Panc1 (cell line): Measurements from ENCODE around the gene MAP7D3. TPM values are rescaled to one million over a fixed set of nuclear protein-coding genes. Genes with fewer than 3 reads are reported as not detected.

Experiments used
- ATAC-seq: fragments of 200-7000 bp; cut with Tn5 transposase; 2 replicates; pipeline ENCODE4 v1.9.1; 2020; ENCODE audit warnings: mild to moderate bottlenecking, moderate library complexity
- BruUV-seq: library from RNA; stranded (reverse); fragments of 400-500 nt; replicated peaks from 2 replicates; lab custom pipeline; 2021; lab: Mats Ljungman, UMichigan
- CTCF ChIA-PET: fragments of 300-600 bp; sonication (Branson Sonifier 250); formaldehyde crosslinking; loops from one replicate; lab custom pipeline; 2022; ENCODE audit warnings: antibody characterized with exemption; lab: Charles Lee
- POLR2A ChIA-PET: fragments of 300-600 bp; sonication (Branson Sonifier 250); formaldehyde crosslinking; loops from one replicate; lab custom pipeline; 2022; ENCODE audit warnings: antibody characterized with exemption; lab: Charles Lee
- DNase-seq: peaks from one replicate; pipeline ENCODE4 v3.0.0-alpha.2; 2010; ENCODE audit warnings: low read depth, low spot score
- H3K27ac ChIP-seq: 2 replicates; pipeline ENCODE4 v1.5.1; 2011; ENCODE audit warnings: mild to moderate bottlenecking, low read length, inconsistent platforms
- H3K27me3 ChIP-seq: fragments of 200-500 bp; sonication (Bioruptor generic); 2 replicates; pipeline ENCODE4 v1.6.0; 2014; ENCODE audit warnings: low read length, inconsistent platforms; ENCODE audit not compliant: control insufficient read depth, insufficient read depth
- H3K36me3 ChIP-seq: fragments of 200-500 bp; sonication (Bioruptor generic); 2 replicates; pipeline ENCODE4 v1.5.1; 2014; ENCODE audit warnings: inconsistent platforms, mild to moderate bottlenecking, low read length, moderate library complexity; ENCODE audit not compliant: control insufficient read depth, insufficient read depth
- H3K4me1 ChIP-seq: 2 replicates; pipeline ENCODE4 v1.5.1; 2011; ENCODE audit warnings: inconsistent platforms, mild to moderate bottlenecking, low read length, moderate library complexity; ENCODE audit not compliant: control insufficient read depth, insufficient read depth
- H3K4me3 ChIP-seq, 2 experiments: 2 replicates each; pipeline ENCODE4 v1.5.1; 2011 to 2012; ENCODE audit warnings: low read depth in 2 of 2, low read length in 2 of 2, mild to moderate bottlenecking in 2 of 2, inconsistent platforms in 1 of 2, moderate library complexity in 1 of 2
- H3K9me3 ChIP-seq: fragments of 200-500 bp; sonication (Bioruptor generic); 2 replicates; pipeline ENCODE4 v1.5.1; 2014; ENCODE audit warnings: low read depth, mild to moderate bottlenecking, inconsistent platforms, low read length, moderate library complexity; ENCODE audit not compliant: control insufficient read depth, insufficient read depth
- POLR2AphosphoS5 ChIP-seq: IDR thresholded peaks from 2 replicates; pipeline ENCODE4 v1.6.1; 2012; ENCODE audit warnings: mild to moderate bottlenecking, low read depth, low read length, moderate library complexity
- SIN3A ChIP-seq: IDR thresholded peaks from 2 replicates; pipeline ENCODE4 v1.6.1; 2012; ENCODE audit warnings: low read depth, mild to moderate bottlenecking, low read length, moderate library complexity, borderline replicate concordance; ENCODE audit not compliant: insufficient read depth
- TCF7L2 ChIP-seq: IDR thresholded peaks from 2 replicates; pipeline ENCODE4 v1.6.1; 2011; ENCODE audit warnings: mild to moderate bottlenecking, low read depth, low read length, inconsistent platforms
- in situ Hi-C: cut with HindIII; loops from 2 replicates; pipeline ENCODE4 v1.10.0; 2016; ENCODE audit warnings: low sequenced_read_pairs, low pct_unique_long_range_greater_than_20kb
- intact Hi-C: fragments of 100-400 bp; cut with micrococcal nuclease; formaldehyde crosslinking; loops from one replicate; pipeline ENCODE4 v1.10.0; 2022; ENCODE audit not compliant: unreplicated experiment
- total RNA-seq: library from RNA; stranded (reverse); gene quantifications from one replicate; pipeline ENCODE4 v1.2.1, GENCODE V29; 2021; ENCODE audit not compliant: unreplicated experiment
- TF ChIP-seq, protein P1 (sequence below), 2 experiments: IDR thresholded peaks; 2 replicates each; pipeline ENCODE4 v1.6.1; 2011 to 2012; ENCODE audit warnings: low read depth in 2 of 2, control low read depth in 1 of 2, low read length in 1 of 2, mild to moderate bottlenecking in 1 of 2, moderate library complexity in 1 of 2; ENCODE audit not compliant: insufficient read depth in 1 of 2
- TF ChIP-seq, protein P2 (sequence below): fragments of 450-650 bp; IDR thresholded peaks from 2 replicates; pipeline ENCODE4 v1.5.1; 2017; ENCODE audit warnings: mild to moderate bottlenecking

Gene MAP7D3
- total RNA-seq, 1 experiment from 2014 or later = 23.3 TPM

DNA sequence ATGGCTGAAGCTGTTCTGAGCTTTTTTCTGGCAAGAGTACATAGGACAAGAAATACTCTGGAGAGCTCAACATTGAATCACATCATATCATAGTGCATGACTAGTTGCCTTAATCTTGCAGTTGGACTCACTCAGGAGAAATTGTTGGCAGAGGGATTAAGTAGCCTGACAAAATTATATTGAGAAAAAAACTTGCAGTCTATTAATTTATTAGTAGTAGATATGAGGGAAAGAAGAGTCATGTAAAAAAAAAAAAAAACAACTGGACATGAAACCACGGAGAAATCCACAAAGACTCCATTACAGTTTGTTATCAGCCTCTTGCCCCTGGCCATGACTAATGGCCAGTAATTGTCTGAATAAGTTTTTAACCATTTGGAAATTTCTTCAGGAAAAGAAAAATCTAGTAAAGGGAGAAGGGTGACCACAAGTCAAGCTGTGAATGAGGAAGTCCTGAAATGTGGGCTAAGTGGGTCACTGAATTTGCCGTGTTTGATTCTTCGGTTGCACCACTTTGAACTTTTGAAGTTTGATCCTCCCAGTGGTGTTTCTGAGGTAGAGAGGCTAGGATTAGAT lies 58.3 kb downstream of the MAP7D3 start:
- CTCF ChIA-PET = no interaction called here
- H3K27me3 ChIP-seq = no peaks in the 10 kb centered on the region; the same call in 1 of the 2 replicates
- H3K4me1 ChIP-seq = no peaks in the 10 kb centered on the region
- no peak for DNase-seq
- BruUV-seq = no TSS peak
- intact Hi-C loops = no loop called here
- no peaks in the 10 kb centered on the region for H3K9me3 ChIP-seq
- POLR2A ChIA-PET = no interaction called here
- no peak overlapping the region for H3K27ac ChIP-seq
- in situ Hi-C loops = no loop called here
- no peaks in the 10 kb centered on the region; the same call in 1 of the 2 replicates for H3K36me3 ChIP-seq
- TF ChIP-seq TCF7L2 (no peak), POLR2AphosphoS5 (no peak), SIN3A (no peak)
- TF ChIP-seq, protein P1, sequence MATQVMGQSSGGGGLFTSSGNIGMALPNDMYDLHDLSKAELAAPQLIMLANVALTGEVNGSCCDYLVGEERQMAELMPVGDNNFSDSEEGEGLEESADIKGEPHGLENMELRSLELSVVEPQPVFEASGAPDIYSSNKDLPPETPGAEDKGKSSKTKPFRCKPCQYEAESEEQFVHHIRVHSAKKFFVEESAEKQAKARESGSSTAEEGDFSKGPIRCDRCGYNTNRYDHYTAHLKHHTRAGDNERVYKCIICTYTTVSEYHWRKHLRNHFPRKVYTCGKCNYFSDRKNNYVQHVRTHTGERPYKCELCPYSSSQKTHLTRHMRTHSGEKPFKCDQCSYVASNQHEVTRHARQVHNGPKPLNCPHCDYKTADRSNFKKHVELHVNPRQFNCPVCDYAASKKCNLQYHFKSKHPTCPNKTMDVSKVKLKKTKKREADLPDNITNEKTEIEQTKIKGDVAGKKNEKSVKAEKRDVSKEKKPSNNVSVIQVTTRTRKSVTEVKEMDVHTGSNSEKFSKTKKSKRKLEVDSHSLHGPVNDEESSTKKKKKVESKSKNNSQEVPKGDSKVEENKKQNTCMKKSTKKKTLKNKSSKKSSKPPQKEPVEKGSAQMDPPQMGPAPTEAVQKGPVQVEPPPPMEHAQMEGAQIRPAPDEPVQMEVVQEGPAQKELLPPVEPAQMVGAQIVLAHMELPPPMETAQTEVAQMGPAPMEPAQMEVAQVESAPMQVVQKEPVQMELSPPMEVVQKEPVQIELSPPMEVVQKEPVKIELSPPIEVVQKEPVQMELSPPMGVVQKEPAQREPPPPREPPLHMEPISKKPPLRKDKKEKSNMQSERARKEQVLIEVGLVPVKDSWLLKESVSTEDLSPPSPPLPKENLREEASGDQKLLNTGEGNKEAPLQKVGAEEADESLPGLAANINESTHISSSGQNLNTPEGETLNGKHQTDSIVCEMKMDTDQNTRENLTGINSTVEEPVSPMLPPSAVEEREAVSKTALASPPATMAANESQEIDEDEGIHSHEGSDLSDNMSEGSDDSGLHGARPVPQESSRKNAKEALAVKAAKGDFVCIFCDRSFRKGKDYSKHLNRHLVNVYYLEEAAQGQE (IDR thresholded peaks at IDR 0.05; ENCODE audit: insufficient read depth in 1 of 2, low read depth in 2 of 2, low read length in 1 of 2) = no peak
- TF ChIP-seq, protein P2, sequence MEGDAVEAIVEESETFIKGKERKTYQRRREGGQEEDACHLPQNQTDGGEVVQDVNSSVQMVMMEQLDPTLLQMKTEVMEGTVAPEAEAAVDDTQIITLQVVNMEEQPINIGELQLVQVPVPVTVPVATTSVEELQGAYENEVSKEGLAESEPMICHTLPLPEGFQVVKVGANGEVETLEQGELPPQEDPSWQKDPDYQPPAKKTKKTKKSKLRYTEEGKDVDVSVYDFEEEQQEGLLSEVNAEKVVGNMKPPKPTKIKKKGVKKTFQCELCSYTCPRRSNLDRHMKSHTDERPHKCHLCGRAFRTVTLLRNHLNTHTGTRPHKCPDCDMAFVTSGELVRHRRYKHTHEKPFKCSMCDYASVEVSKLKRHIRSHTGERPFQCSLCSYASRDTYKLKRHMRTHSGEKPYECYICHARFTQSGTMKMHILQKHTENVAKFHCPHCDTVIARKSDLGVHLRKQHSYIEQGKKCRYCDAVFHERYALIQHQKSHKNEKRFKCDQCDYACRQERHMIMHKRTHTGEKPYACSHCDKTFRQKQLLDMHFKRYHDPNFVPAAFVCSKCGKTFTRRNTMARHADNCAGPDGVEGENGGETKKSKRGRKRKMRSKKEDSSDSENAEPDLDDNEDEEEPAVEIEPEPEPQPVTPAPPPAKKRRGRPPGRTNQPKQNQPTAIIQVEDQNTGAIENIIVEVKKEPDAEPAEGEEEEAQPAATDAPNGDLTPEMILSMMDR = no peak
- no peak for ATAC-seq
- H3K4me3 ChIP-seq = no peak overlapping the region

DNA sequence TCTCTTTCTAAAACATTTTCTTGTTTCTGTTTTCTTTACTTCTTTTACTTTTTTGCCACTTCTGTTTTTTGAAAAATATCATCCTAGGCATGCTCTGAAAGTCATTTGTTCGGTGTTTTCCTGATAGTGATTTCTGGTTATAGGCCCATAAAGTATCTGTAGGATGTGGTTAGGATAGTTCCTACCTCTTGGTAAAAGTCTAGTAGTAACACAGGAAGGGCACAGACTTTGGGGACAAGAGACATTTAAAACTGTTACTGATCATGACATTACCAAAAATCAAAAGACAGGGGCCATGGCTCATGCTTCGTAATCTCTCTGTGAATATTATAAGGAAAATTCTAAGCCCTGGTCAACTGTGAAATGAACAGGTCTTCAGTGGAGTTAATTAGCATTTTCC lies 59.1 kb downstream of the MAP7D3 start:
- BruUV-seq = no TSS peak
- intact Hi-C loops (no loop called here), in situ Hi-C loops (no loop called here)
- ChIA-PET CTCF (no interaction called here), POLR2A (interaction anchor here (0.6 kb wide), 1 partner anchor 160 kb away, joined by 4 read pairs; no protein-coding TSS in a partner anchor)
- H3K36me3 ChIP-seq = no peaks in the 10 kb centered on the region; the same call in 1 of the 2 replicates
- TF ChIP-seq TCF7L2 = no peak
- no peak for TF ChIP-seq POLR2AphosphoS5
- TF ChIP-seq, protein P1 (IDR thresholded peaks at IDR 0.05; ENCODE audit: insufficient read depth in 1 of 2, low read depth in 2 of 2, low read length in 1 of 2) = no peak
- TF ChIP-seq SIN3A = no peak
- TF ChIP-seq, protein P2 = no peak
- no peaks in the 10 kb centered on the region for H3K4me1 ChIP-seq
- no peak overlapping the region for H3K4me3 ChIP-seq
- H3K27ac ChIP-seq = no peak overlapping the region
- H3K9me3 ChIP-seq = no peaks in the 10 kb centered on the region
- ATAC-seq = no peak
- no peaks in the 10 kb centered on the region; the same call in 1 of the 2 replicates for H3K27me3 ChIP-seq
- no peak for DNase-seq
